ENCODE results near the gene TRAP1. TPM values are rescaled to one million over a fixed set of nuclear protein-coding genes. Genes with fewer than 3 reads are reported as not detected.
A peak's percentile ranks its signal among the peaks of the same experiment; 100 is the strongest.
"Not testable (repeated sequence)": the region's sequence is repeated elsewhere in the genome, so short reads cannot be mapped to it uniquely, and the experiment has no call there.

The TRAP1 gene
- total and polyA plus RNA-seq, 8 donors: 58.0 to 254 (median 84.0) TPM

GRCh38 chr16:3659251-3659650 lies 58.1 kb downstream of the TRAP1 start:
- FAIRE-seq: no peak
- 61 to 71% methylated on average over 3 of the region's 3 CpGs for WGBS, 2 donors
- Histone ChIP-seq H3K4me3 (no peak overlapping the region), H3K4me1 (peaks cover 0 to 20% (median 11%) of the 10 kb centered on the region in 3 donors), H3K27me3 (no peaks in the 10 kb centered on the region), H3K9me3 (no peaks in the 10 kb centered on the region), H3K27ac (no peak overlapping the region), H3K36me3 (peaks cover 4 to 64% (median 30%) of the 10 kb centered on the region in 3 donors)
- intact Hi-C loops (cut with DNase I): no loop called here
- no peak for DNase-seq
- no peak for TF ChIP-seq CTCF (IDR thresholded peaks at IDR 0.05)
- no peak for ATAC-seq

- H3K9me3 ChIP-seq: no peaks in the 10 kb centered on the region
- ATAC-seq: peak; percentile 35 to 63 (median 58)
Measured at GRCh38 chr16:3656491-3657468, 60.5 kb downstream of the TRAP1 start.

DNA sequence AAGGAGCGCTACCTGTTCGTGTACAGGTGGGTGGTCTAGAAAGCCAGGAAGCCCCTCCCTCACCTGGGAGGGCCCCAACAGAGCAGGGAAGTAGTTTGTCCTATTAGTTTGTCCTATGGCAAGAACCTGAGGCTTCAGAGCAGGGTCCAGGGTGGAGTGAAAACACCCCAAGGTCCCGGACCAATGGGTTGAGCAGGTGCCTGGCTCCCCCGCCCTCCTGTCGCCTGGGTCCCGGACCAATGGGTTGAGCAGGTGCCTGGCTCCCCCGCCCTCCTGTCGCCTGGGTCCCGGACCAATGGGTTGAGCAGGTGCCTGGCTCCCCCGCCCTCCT lies 61.2 kb downstream of the TRAP1 start:
- intact Hi-C loops (cut with DNase I); H3K27me3 ChIP-seq; FAIRE-seq; H3K9me3 ChIP-seq: not testable (repeated sequence)
- Histone ChIP-seq H3K27ac (peak overlapping the region; percentile 80 to 84 (median 83)), H3K4me1 (peaks cover 0 to 24% (median 16%) of the 10 kb centered on the region in 3 donors), H3K36me3 (peaks cover 0 to 41% (median 21%) of the 10 kb centered on the region in 3 donors), H3K4me3 (peak overlapping the region in 3 of 4 donors; percentile 20 to 43 (median 31))
- peak; percentile 33 to 71 (median 57) for ATAC-seq
- 52% methylated on average over 5 to 7 of the region's 10 CpGs for WGBS, 2 donors
- DNase-seq: peak in 3 of 6 donors; percentile 47 to 77 (median 70)

More at GRCh38 chr16:3656491-3657468, 60.5 kb downstream of the TRAP1 start:
- H3K36me3 ChIP-seq: peaks cover 0 to 44% (median 21%) of the 10 kb centered on the region in 3 donors
- WGBS, 2 donors: 44 to 66% methylated on average over 39 to 42 of the region's 42 CpGs
- TF ChIP-seq CTCF (IDR thresholded peaks at IDR 0.05): no peak
- FAIRE-seq (no peak), DNase-seq (peak; percentile 63 to 89 (median 76))
- intact Hi-C loops (cut with DNase I): no loop called here
- H3K4me3 ChIP-seq: peak overlapping the region in 2 of 4 donors; percentile 8 to 43
- peaks cover 0 to 24% (median 16%) of the 10 kb centered on the region in 3 donors for H3K4me1 ChIP-seq
- no peaks in the 10 kb centered on the region for H3K27me3 ChIP-seq
- H3K27ac ChIP-seq: peak overlapping the region in 1 of 4 donors; percentile 39

DNA sequence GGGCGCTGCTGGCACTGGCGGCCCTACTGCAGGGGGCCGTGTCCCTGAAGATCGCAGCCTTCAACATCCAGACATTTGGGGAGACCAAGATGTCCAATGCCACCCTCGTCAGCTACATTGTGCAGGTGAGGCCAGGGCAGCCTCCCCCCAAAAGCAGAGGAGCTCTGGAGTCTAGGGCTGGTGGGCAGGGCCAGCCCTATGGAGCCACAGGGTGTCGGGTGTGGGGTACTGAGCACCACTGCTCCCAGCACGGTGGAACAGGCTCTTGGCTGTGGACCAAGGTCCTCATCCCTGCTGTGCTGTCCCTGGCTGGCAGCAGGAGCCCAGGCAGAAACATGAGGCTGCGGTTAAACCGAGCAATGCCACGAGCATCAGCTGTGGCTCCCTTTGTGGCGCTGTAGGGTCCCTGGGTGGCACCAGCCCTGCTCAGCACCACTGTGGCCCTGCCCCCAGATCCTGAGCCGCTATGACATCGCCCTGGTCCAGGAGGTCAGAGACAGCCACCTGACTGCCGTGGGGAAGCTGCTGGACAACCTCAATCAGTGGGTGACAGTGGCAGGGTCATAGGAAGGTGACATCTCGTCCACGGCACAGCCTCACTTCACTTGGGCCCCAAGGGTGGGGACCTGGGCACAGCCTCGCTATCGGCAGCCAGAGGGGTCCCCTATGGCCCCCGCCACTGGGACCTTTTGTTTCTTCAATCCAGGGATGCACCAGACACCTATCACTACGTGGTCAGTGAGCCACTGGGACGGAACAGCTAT lies 61.7 kb downstream of the TRAP1 start:
- no peaks in the 10 kb centered on the region for H3K9me3 ChIP-seq
- intact Hi-C loops (cut with DNase I): no loop called here
- H3K4me3 ChIP-seq: peak overlapping the region in 3 of 4 donors; percentile 20 to 43 (median 31)
- peak; percentile 5 to 13 (median 8) for ATAC-seq
- TF ChIP-seq CTCF (IDR thresholded peaks at IDR 0.05): no peak
- 40 to 45% methylated on average over 21 of the region's 21 CpGs for WGBS, 2 donors
- peak in 4 of 6 donors; percentile 25 to 63 (median 48) for DNase-seq
- H3K27ac ChIP-seq: peak overlapping the region; percentile 80 to 84 (median 83)
- no peaks in the 10 kb centered on the region for H3K27me3 ChIP-seq
- peaks cover 0 to 24% (median 16%) of the 10 kb centered on the region in 3 donors for H3K4me1 ChIP-seq
- H3K36me3 ChIP-seq: peaks cover 0 to 38% (median 21%) of the 10 kb centered on the region in 3 donors
- FAIRE-seq: no peak

GRCh38 chr16:3655030-3655395 lies 62.3 kb downstream of the TRAP1 start:
- FAIRE-seq (no peak), DNase-seq (peak in 4 of 6 donors; percentile 42 to 69 (median 62)), ATAC-seq (peak; percentile 35 to 49 (median 44))
- peak overlapping the region; percentile 80 to 84 (median 83) for H3K27ac ChIP-seq
- peaks cover 0 to 24% (median 16%) of the 10 kb centered on the region in 3 donors for H3K4me1 ChIP-seq
- TF ChIP-seq CTCF (IDR thresholded peaks at IDR 0.05): no peak
- 31 to 39% methylated on average over 12 of the region's 12 CpGs for WGBS, 2 donors
- H3K4me3 ChIP-seq: peak overlapping the region in 3 of 4 donors; percentile 20 to 43 (median 31)
- H3K9me3 ChIP-seq: no peaks in the 10 kb centered on the region
- H3K27me3 ChIP-seq: no peaks in the 10 kb centered on the region
- peaks cover 0 to 33% (median 21%) of the 10 kb centered on the region in 3 donors for H3K36me3 ChIP-seq
- intact Hi-C loops (cut with DNase I): no loop called here
